Mesenchymal stem cell (in vitro differentiated cells and primary cell): ENCODE results near the gene OR4C45.

ENCODE experiments used
- DNase-seq: peaks from one replicate; pipeline ENCODE4 v3.0.0-alpha.2; 2013
- H2AFZ ChIP-seq: one replicate; pipeline ENCODE4 v1.6.1; 2013; ENCODE audit warnings: low read depth, mild to moderate bottlenecking, control low read depth, inconsistent platforms, low read length, moderate library complexity
- H2AK5ac ChIP-seq: 2 replicates; pipeline ENCODE4 v1.6.1; 2013; ENCODE audit warnings: low read length, moderate library complexity, mild to moderate bottlenecking, inconsistent platforms; ENCODE audit not compliant: severe bottlenecking
- H2BK120ac ChIP-seq: one replicate; pipeline ENCODE4 v1.6.1; 2013; ENCODE audit warnings: low read depth, mild to moderate bottlenecking, inconsistent platforms, low read length, moderate library complexity
- H2BK12ac ChIP-seq, 2 experiments: one replicate each; pipeline ENCODE4 v1.6.1; 2013; ENCODE audit warnings: inconsistent platforms in 2 of 2, low read length in 2 of 2, mild to moderate bottlenecking in 2 of 2, moderate library complexity in 2 of 2, control low read depth in 1 of 2
- H2BK15ac ChIP-seq: one replicate; pipeline ENCODE4 v1.6.1; 2013; ENCODE audit warnings: mild to moderate bottlenecking, low read depth, inconsistent platforms; ENCODE audit not compliant: poor library complexity, severe bottlenecking
- H2BK5ac ChIP-seq: 2 replicates; pipeline ENCODE4 v1.6.1; 2013; ENCODE audit warnings: low read depth, mild to moderate bottlenecking, low read length, control low read depth, inconsistent platforms; ENCODE audit not compliant: poor library complexity, severe bottlenecking
- H3K14ac ChIP-seq, 2 experiments: one replicate each; pipeline ENCODE4 v1.6.1; 2013; ENCODE audit warnings: inconsistent platforms in 2 of 2, low read length in 2 of 2, control low read depth in 1 of 2, mild to moderate bottlenecking in 1 of 2, moderate library complexity in 1 of 2
- H3K18ac ChIP-seq, 2 experiments: one replicate each; pipeline ENCODE4 v1.6.1; 2013; ENCODE audit warnings: inconsistent platforms in 2 of 2, low read length in 2 of 2, control low read depth in 1 of 2, low read depth in 1 of 2, mild to moderate bottlenecking in 1 of 2
- H3K23ac ChIP-seq, 2 experiments: one replicate each; pipeline ENCODE4 v1.6.1; 2013; ENCODE audit warnings: inconsistent platforms in 2 of 2, low read length in 2 of 2, mild to moderate bottlenecking in 2 of 2, moderate library complexity in 2 of 2, control low read depth in 1 of 2
- H3K27ac ChIP-seq: 2 replicates; pipeline ENCODE4 v1.5.1; 2013; ENCODE audit warnings: mild to moderate bottlenecking, moderate library complexity, low read length, control low read depth, inconsistent platforms; ENCODE audit not compliant: poor library complexity, severe bottlenecking
- H3K27me3 ChIP-seq, 2 experiments: 2 replicates each; pipeline versions ENCODE4 v1.6.1 to v1.7.0; 2013; ENCODE audit warnings: low read length in 2 of 2, mild to moderate bottlenecking in 2 of 2, moderate library complexity in 2 of 2, control low read depth in 1 of 2, inconsistent platforms in 1 of 2; ENCODE audit not compliant: control insufficient read depth in 1 of 2, insufficient read depth in 1 of 2
- H3K36me3 ChIP-seq, 2 experiments: 2 replicates each; pipeline versions ENCODE4 v1.6.1 to v1.7.0; 2013; ENCODE audit warnings: low read length in 2 of 2, control low read depth in 1 of 2, inconsistent platforms in 1 of 2, low read depth in 1 of 2, mild to moderate bottlenecking in 1 of 2; ENCODE audit not compliant: insufficient read depth in 2 of 2, control insufficient read depth in 1 of 2
- H3K4ac ChIP-seq, 2 experiments: one replicate each; pipeline ENCODE4 v1.6.1; 2013; ENCODE audit warnings: inconsistent platforms in 2 of 2, low read length in 2 of 2, mild to moderate bottlenecking in 2 of 2, moderate library complexity in 2 of 2, control low read depth in 1 of 2, low read depth in 1 of 2
- H3K4me1 ChIP-seq: 2 replicates; pipeline ENCODE4 v1.6.1; 2013; ENCODE audit warnings: low read depth, low read length, control low read depth; ENCODE audit not compliant: control insufficient read depth, insufficient read depth
- H3K4me2 ChIP-seq: 2 replicates; pipeline ENCODE4 v1.6.1; 2013; ENCODE audit warnings: low read length, mild to moderate bottlenecking, inconsistent platforms; ENCODE audit not compliant: poor library complexity, severe bottlenecking
- H3K4me3 ChIP-seq, 2 experiments: 2 replicates each; pipeline versions ENCODE4 v1.5.1 to v1.7.0; 2013; ENCODE audit warnings: low read length in 2 of 2, mild to moderate bottlenecking in 2 of 2, control low read depth in 1 of 2, low read depth in 1 of 2; ENCODE audit not compliant: insufficient read depth in 1 of 2
- H3K79me1 ChIP-seq: replicated peaks from 2 replicates; pipeline ENCODE4 v1.6.1; 2013; ENCODE audit warnings: mild to moderate bottlenecking, control low read depth, low read length, inconsistent platforms; ENCODE audit not compliant: poor library complexity, severe bottlenecking
- H3K9ac ChIP-seq: 2 replicates; pipeline ENCODE4 v1.7.0; 2013; ENCODE audit warnings: mild to moderate bottlenecking, low read length, moderate library complexity
- H3K9me3 ChIP-seq: 2 replicates; pipeline ENCODE4 v1.7.0; 2013; ENCODE audit warnings: mild to moderate bottlenecking, low read length; ENCODE audit not compliant: control insufficient read depth
- H4K8ac ChIP-seq: one replicate; pipeline ENCODE4 v1.6.1; 2013; ENCODE audit warnings: inconsistent platforms, mild to moderate bottlenecking, low read length, moderate library complexity
- H4K91ac ChIP-seq: one replicate; pipeline ENCODE4 v1.6.1; 2013; ENCODE audit warnings: mild to moderate bottlenecking, low read length, inconsistent platforms
- WGBS: methylation state at CpG from one replicate; pipeline ENCODE4 v1.1.7; 2013; ENCODE audit warnings: mixed read lengths; 5-methylcytosine and 5-hydroxymethylcytosine counted together

OR4C45 gene

GRCh38 chr11:50074161-50074560, 41.5 kb downstream of the OR4C45 start:
- no peak overlapping the region for H4K91ac ChIP-seq
- H3K4me3 ChIP-seq, result no peak overlapping the region
- H3K9ac ChIP-seq, result no peak overlapping the region
- no peak overlapping the region for H3K4ac ChIP-seq
- H3K36me3 ChIP-seq, result no peaks in the 10 kb centered on the region
- H2BK12ac ChIP-seq, result no peak overlapping the region
- 72% methylated on average over 6 of the region's 6 CpGs for WGBS
- no peak overlapping the region for H3K4me2 ChIP-seq
- H4K8ac ChIP-seq, result no peak overlapping the region
- no peaks in the 10 kb centered on the region for H3K79me1 ChIP-seq
- no peak overlapping the region for H3K27ac ChIP-seq
- H3K9me3 ChIP-seq, result no peaks in the 10 kb centered on the region
- H2BK120ac ChIP-seq, result no peak overlapping the region
- H2BK15ac ChIP-seq, result no peak overlapping the region
- H3K14ac ChIP-seq, result no peak overlapping the region
- DNase-seq, result no peak
- no peak overlapping the region for H2AFZ ChIP-seq
- H3K4me1 ChIP-seq, result no peaks in the 10 kb centered on the region
- H3K27me3 ChIP-seq, result no peaks in the 10 kb centered on the region
- no peak overlapping the region for H3K23ac ChIP-seq
- no peak overlapping the region for H2AK5ac ChIP-seq
- H3K18ac ChIP-seq, result no peak overlapping the region
- H2BK5ac ChIP-seq, result no peak overlapping the region

- Histone ChIP-seq H3K36me3 (no peaks in the 10 kb centered on the region), H2AFZ (no peak overlapping the region), H3K27me3 (no peaks in the 10 kb centered on the region), H3K18ac (no peak overlapping the region), H3K14ac (no peak overlapping the region), H3K4me3 (no peak overlapping the region), H2BK12ac (no peak overlapping the region), H3K27ac (no peak overlapping the region), H3K23ac (no peak overlapping the region), H2AK5ac (no peak overlapping the region), H3K79me1 (no peaks in the 10 kb centered on the region), H3K9ac (no peak overlapping the region), H3K9me3 (peaks cover 6% of the 10 kb centered on the region), H2BK15ac (no peak overlapping the region), H3K4me1 (no peaks in the 10 kb centered on the region), H3K4me2 (no peak overlapping the region), H4K8ac (no peak overlapping the region), H4K91ac (no peak overlapping the region), H2BK120ac (no peak overlapping the region), H2BK5ac (no peak overlapping the region), H3K4ac (no peak overlapping the region)
- WGBS, result 65% methylated on average over 4 of the region's 4 CpGs
- no peak for DNase-seq
These were observed 43.2 kb downstream of the OR4C45 start for GRCh38 chr11:50075856-50076255.

DNA sequence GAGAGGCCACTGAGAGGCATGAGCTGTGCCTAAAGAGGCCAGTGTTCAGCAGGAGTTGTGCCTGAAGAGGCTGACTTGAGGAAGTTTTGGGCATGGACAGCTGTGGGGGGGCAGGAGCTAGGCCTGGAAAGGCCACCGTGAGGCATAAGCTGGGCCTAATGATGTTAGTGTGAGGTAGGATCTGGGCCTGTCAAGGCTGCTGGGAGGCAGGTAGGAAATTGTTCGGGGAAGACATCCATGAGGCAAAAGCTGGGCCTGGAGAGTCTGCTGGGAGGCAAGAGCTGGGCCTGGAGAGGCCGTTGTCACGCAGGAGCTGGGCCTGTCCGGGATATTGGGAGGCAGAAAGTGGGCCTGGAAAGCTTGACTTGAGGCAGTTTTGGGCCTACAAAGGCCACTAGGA, 44.9 kb downstream of the OR4C45 start:
- Histone ChIP-seq H4K8ac (no peak overlapping the region), H3K14ac (no peak overlapping the region), H3K4me1 (no peaks in the 10 kb centered on the region), H2BK120ac (no peak overlapping the region), H3K9me3 (peaks cover 6% of the 10 kb centered on the region), H2BK12ac (no peak overlapping the region), H3K4ac (no peak overlapping the region), H3K36me3 (no peaks in the 10 kb centered on the region), H3K18ac (no peak overlapping the region), H2BK15ac (no peak overlapping the region), H3K27ac (no peak overlapping the region), H3K4me3 (no peak overlapping the region), H3K27me3 (no peaks in the 10 kb centered on the region), H3K23ac (no peak overlapping the region), H2BK5ac (no peak overlapping the region), H4K91ac (no peak overlapping the region), H3K9ac (no peak overlapping the region), H2AK5ac (no peak overlapping the region), H3K4me2 (no peak overlapping the region), H2AFZ (no peak overlapping the region), H3K79me1 (no peaks in the 10 kb centered on the region)
- 55% methylated on average over 5 of the region's 5 CpGs for WGBS
- no peak for DNase-seq

- no peak overlapping the region for H2AK5ac ChIP-seq
These were observed 45.3 kb downstream of the OR4C45 start for GRCh38 chr11:50078001-50078400.

More at GRCh38 chr11:50078001-50078400, 45.3 kb downstream of the OR4C45 start:
- Histone ChIP-seq H3K4ac (no peak overlapping the region), H3K14ac (no peak overlapping the region), H3K9me3 (peaks cover 6% of the 10 kb centered on the region), H2BK12ac (no peak overlapping the region), H3K4me1 (no peaks in the 10 kb centered on the region), H3K27ac (no peak overlapping the region), H3K36me3 (no peaks in the 10 kb centered on the region), H4K8ac (no peak overlapping the region), H4K91ac (no peak overlapping the region), H2AFZ (no peak overlapping the region), H3K27me3 (no peaks in the 10 kb centered on the region), H2BK5ac (no peak overlapping the region), H3K4me2 (no peak overlapping the region), H3K23ac (no peak overlapping the region), H2BK15ac (no peak overlapping the region), H3K79me1 (no peaks in the 10 kb centered on the region), H3K9ac (no peak overlapping the region), H3K4me3 (no peak overlapping the region), H2BK120ac (no peak overlapping the region), H3K18ac (no peak overlapping the region)
- WGBS, result 38% methylated on average over 1 of the region's 1 CpG
- DNase-seq, result no peak
